Stimulated activated CD4-positive, alpha-beta T cell treated with anti-CD3 and anti-CD28 coated beads, Interleukin-1b, Interleukin-23, amount 100 ng/mL, for 48 hours (primary cell): ENCODE data around the gene APBA1.
"Not testable (repeated sequence)": the region's sequence is repeated elsewhere in the genome, so short reads cannot be mapped to it uniquely, and the experiment has no call there.

ENCODE experiments used
- DNase-seq: peaks from one replicate; pipeline ENCODE4 v3.0.0-alpha.2; 2020

APBA1 gene

DNA sequence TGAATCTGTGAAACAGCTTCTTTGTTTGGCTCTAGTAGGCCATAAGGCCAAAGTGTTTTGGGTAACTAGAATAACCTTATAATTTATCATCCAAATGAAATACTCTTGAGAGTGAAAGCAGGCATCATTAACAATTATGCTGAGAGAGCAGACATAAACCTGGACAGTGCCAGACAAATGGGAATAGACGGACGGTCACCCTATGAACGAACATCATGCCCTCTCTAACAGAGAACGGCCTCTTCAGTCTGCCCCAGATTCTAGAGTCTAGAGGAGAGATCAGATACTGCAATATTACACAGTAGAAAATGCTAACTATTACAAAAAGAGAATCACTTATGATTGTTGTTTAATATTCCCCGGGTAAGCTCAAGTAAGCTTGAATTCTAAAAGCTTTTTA, 68.5 kb downstream of the APBA1 start:
- DNase-seq, result no peak

DNA sequence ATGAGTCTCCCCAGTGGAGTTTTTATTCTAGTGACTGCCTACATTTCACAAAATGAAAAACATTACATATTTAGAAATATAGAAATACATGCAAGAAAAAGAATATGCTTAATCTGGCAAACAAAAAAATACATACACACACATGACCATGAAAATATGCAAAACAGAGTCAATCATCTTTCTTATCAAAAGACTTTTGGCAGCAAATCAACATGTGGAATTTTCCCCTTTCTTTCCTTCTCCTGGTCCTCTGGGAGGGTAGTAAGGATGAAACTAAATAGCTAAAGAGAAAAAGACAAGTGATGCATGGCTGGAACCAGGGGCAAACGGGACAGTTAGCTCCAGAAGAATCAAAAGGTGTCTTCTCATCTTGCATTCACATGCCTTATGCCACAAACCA, 69.4 kb downstream of the APBA1 start:
- no peak for DNase-seq

DNA sequence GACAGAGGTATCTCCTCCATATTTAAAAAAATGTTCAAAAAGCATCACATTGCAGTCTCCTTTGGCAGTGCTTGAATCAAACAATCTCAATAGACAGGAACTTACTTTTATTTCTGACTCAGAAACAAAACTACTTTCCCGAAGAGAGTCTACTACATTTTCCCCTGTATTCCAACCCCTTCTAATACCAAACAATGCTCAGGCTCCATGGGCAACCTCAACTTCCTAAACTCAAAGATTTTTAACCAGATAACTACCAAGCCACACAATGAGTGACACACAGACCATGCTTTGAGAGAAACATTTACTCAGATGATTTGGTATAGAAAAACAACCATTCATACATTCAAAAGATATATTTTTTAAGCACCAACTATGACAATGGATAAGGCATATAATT, 70.5 kb downstream of the APBA1 start:
- DNase-seq, result no peak

DNA sequence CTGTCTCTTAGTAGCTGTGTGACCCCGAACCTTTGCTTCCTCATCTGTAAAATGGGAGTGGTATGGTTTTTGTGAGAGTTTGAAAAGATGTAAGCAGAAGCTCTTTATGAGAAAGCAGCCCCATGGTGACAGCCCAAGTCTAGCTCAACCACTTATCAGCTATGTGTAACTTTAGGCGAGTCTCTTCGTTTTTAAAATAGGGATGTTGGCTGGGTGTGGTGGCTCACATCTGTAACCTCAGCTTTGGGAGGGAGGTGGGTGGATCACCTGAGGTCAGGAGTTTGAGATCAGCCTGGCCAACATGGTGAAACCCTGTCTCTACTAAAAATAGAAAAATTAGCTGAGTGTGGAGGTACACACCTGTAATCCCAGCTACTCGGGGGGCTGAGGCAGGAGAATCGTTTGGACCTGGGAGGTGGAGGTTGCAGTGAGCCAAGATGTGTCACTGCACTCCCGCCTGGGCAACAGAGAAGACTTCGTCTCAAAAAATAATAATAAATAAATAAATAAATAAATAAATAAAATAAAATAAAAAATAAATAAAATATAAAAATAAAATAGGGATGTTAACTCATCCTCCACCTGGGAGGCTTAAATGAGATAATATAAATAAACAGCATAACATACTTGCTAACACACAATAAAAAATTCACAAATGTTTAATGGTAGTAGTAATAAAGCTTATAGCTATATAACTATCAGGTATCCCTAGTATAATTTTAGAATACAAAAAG, 71.7 kb downstream of the APBA1 start:
- DNase-seq, result no peak

DNA sequence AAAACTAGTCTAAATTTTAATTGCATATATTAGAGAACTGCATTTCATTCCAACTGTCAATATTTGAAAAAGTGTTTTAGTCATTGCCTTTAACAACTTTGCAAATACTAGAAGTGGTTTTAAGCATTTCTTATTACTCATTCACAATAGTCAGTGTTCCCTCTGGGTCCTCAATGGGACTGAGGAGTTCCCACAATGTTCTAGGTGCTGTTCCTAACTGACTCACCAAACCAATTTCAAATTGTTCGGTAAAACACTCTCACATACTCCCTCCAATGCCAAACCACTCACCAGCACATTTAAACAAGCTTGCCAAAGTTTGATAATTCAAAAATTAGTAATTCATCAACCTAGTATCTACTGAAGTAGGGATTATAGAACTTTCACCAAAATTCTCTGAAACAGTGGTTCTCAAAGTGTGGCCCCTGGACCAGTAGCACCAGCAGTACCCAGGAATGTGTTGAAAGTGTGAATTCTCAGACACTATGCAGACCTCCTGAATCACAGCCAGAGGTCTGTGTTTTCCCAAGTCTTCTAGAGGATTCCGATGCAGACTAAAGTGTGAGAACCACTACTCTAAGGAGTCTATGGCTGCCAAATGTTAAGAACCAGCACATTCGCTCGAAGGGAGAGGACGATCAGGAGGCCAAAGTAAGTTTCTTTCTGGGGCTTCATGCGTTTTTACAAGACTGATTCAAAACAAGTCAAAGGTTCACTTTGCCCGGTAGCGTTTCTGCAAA, 72.8 kb downstream of the APBA1 start:
- DNase-seq, result no peak

DNA sequence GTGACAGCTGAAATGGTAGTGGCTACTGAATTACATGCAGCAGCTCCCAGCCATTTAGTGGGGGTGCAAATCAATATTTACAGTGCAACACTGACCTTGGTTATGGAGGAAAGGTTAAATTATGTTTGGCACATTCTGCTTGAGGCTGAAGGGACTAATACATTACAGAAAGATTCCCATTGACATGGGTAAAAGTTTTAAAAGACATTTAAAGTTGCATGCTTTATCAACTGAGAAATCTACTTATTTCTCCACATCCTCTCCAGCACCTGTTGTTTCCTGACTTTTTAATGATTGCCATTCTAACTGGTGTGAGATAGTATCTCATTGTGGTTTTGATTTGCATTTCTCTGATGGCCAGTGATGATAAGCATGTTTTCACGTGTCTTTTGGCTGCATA, 75.3 kb downstream of the APBA1 start:
- DNase-seq, result not testable (repeated sequence)

DNA sequence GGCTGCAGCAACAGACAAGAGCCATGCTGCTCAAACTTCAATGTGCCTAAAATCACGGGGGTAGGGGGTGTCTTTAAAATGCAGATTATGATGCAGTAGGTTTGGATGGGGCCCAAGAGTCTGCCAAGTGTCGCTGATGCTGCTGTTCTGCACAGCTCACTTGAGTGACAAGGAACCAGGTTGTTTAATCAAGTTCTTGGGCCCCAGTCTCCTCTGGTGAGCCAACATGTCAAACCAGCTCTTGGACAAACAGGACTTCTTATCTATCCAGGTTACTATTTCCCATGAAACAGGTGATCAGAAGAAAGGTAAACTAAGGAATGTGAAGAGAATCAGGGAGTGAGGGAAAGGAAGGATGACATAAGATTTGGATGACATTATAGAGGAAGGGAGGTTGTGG, 78.0 kb downstream of the APBA1 start:
- no peak for DNase-seq

DNA sequence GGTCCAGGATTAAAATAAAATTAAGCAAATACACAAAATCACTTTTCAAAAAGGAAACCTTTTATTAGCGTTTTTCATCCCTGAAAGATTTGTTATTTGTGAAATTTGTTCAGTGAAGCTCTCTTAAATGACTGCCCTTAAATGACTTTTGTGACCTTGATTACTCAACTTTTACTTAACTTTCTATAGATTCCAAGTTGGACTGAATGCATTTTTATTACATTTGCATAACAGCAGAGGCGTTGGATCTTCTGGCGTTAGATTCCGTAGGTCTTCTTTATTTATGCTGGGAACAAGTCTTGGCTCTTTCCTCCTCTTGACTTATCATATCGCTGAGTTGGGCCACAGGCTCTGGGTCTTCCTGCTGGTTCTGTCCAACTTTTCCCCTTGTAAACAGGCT, 78.4 kb downstream of the APBA1 start:
- no peak for DNase-seq

DNA sequence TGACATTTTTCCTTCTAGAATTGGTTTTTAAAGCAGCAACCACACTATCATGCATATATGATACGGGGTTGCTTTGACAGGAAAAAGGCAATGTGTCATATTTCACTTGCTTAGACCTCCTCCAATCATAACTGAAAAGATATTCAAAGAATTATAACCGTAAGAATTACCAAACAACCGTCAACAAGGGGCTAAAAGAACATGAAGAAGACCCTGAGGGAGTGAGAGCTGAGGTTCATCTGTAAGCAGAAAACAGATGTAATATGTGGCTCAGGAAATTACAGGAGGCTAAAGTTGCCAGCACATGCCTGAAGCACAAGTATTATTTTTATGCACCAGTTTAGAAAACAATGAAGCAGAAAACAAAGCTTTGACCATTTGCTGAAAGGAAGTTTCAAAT, 78.9 kb downstream of the APBA1 start:
- DNase-seq, result no peak

DNA sequence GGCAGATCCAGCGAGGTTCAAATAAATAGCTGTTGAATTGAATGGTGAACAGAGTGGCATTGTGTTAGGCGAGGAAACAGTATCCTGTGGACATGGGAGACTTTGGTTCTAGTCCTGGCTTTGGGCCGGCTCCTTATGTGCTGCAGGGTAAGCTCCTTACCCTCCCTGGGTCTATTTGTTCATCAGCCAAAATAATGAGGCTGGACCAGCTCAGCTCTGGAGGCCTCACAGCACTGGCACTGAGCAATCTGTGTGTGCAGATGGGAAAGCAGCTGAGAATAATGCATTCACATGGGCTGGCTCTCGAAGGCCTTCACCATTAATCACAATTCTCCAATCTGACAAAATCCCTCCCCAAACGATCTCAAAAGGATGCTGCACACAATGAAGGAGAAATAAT, 81.9 kb downstream of the APBA1 start:
- DNase-seq, result no peak

DNA sequence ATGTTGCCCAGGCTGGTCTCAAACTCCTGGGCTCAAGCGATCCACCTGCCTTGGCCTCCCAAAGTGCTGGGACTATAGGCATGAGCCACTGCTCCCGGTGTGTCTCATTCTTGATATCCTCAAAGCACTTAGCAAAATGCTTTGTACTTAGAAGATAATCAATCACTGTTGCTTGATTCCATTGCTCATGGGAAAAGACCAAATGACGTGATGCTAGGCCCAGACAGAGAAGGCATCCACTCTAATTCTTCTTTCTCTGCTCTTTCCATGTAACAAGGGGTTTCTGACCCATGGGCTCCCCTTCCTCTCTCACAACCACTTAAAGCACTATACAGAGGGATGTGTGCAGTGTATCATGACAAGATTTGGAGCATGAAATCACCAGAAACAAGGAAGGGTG, 83.0 kb downstream of the APBA1 start:
- no peak for DNase-seq

DNA sequence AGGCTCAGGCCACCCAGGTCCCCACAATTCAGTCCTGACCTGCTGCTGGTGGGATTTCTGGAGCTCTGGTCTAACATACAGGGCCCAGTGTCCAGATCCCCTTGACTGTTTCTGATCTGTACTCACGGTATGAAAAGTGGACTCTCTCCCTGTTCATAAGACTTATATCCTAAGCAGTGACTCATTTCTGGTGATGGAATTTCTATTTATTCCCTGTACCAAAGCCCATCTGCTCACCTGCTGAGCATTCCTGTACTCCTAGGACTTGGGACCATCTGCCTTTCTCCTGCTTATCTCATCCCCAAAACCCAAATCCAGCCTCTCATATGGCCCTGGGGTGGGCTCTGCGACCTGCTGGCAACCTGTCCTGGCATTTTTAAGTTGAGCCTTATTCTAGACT, 86.6 kb downstream of the APBA1 start:
- no peak for DNase-seq

DNA sequence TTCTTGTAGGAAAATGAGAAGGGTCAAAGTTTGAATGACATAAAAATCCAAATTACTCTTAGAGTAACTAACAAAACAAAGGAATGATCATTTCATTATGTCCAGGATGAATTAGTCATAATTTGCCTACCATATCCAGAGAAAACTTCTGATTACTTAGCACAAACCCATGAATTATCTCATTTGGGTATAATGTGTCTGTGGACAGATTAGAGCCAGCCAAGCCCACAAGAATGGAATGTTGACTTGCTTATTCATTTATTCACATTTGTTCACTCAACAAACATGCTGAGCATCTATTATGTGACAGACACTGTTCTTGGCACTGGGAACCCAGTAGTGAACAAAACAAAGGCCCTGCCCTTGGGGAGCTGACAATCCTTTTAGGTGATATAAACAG, 87.4 kb downstream of the APBA1 start:
- DNase-seq, result no peak

DNA sequence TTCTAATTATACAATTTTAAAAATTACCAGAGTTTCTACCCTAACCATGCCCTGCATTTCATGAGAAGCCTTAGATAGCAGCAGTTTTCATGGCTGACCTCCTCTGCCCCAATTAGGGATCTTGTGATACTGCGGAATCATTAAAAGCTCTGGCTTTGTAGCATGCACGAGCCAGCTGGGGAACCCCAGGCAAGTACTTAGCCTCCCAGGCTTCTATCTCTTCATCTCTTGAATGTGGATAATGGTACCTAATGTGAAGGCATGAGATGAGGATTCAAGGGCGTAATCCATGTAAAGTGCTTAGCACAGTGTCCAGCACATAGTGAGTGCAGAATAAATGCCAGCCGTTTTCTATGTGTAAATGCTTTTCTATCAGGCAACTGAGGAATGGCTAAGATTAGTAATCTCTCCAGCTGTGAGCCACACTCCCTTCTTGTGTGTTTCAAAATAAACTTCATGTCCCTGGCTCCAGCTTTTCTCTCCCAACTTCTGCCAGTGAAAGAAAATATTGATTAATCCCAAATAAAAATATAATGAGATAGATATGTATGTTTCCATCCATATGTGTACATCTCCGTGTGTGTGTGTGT, 88.4 kb downstream of the APBA1 start:
- no peak for DNase-seq

DNA sequence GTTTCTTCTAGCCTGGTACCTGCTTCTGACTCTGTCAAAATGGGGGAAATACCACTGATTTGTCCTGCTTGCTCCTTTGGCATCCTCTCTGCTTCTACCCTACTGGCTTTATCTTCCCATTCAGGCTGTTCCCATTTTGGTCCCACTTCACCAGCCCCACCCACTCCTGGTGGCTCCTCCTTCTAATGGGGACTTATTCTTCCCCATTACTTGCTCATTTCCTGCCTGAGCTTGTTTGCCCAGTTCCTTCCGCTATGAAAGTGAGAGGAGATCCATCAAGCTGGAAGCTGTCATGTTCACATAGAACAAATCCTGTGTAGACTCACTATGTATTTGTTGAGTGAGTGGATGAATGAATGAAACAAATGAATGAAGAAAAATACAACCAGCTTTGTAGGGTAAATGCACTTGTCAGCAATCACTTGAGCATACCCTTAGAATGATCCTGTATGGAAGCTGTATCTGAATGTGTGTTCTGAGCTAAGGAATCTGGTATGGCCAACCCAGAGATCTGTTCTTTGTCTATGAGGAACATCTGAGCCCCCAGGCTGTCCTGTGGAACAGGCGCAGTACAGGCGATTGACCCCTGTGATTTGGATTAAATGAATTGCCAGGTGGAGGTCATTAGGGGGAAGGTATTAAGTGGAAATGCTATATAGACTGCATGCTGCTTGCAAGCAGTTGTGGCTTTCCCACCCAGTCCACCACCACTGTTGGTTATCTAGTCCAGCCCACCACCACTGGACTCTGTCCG, 89.5 kb downstream of the APBA1 start:
- DNase-seq, result no peak

DNA sequence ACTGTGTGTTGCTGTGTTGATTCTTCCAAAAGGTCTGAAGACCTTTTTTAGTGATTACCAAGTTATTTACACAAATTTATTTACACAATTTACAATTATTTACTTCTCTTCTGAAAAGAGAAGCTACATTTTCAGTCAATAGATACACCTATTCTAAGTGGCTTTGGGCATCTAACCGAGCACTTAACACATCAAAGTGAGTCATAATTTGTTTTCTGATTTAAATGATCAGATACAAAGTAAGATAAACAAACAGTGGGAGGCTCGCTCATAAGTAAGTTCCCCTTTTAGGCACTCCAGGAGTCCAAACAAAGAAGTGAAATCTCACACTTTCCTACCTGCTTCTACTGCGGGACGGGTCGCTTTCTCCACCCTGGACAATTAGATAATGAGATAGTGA, 90.2 kb downstream of the APBA1 start:
- DNase-seq, result no peak

DNA sequence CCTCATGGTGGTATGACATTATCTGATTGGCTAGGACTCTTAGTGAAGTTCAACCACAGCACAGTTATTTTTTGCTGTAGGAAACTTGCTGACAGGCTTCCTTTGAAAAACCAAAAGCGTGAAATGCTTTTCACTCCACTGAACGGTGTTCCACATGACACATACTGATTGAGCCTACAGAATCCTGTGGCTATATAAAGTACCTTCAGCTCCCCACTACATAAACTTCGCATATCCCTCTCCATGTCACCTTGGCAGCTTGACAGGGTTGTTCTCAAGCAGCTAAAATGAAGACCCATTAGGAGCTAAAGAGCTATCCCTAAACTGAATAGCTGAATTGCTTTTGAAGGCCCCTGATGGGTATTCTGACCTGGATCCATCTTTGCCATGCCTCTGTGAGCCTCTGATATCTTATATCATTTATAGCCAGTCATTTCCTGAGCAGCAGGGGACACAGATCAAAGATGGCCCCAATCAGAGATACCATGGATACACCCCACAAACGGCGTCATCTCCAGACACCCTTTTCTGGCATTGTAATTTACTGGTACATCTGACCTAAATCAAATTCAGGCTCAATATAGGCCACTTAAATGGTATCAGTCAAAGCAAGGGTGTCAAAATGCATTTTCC, 91.5 kb downstream of the APBA1 start:
- no peak for DNase-seq

DNA sequence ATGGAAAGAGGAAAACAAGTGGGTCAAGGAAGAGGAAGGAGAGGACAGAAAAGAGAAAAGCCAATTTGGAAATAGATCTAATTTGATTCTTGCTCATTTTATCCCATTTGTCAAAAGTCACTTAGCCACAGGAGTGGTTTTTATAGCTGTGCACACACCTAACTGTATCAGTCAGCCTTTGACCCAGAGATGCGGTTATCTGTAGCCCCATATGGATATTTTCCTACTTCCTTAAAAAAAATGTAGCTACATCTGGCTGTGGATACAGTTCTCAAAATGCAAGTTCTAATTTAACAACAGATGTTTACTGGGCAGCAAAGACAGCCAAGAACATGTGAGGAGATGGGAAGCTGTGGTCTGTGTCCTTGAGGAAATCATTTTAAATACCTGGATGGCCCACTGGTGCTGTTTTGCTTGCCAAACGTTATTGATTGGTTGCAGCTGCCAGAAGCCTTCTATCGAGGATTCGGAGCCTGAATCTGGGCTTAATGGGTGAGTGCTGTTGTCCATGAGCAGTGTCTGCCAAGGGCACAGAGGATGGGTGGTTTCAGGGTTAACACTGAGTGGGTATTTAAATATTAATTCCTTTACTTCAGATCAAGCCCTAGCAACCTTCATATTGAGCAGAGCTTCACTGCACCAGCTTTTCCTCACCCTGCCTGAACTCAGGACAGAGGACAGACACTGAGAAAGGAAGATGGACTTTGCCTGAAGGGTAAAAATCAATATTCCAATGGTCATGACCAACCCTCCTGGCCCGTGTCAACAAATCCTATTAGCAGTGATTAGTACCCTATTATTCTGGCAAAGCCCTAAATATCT, 92.2 kb downstream of the APBA1 start:
- DNase-seq, result no peak

DNA sequence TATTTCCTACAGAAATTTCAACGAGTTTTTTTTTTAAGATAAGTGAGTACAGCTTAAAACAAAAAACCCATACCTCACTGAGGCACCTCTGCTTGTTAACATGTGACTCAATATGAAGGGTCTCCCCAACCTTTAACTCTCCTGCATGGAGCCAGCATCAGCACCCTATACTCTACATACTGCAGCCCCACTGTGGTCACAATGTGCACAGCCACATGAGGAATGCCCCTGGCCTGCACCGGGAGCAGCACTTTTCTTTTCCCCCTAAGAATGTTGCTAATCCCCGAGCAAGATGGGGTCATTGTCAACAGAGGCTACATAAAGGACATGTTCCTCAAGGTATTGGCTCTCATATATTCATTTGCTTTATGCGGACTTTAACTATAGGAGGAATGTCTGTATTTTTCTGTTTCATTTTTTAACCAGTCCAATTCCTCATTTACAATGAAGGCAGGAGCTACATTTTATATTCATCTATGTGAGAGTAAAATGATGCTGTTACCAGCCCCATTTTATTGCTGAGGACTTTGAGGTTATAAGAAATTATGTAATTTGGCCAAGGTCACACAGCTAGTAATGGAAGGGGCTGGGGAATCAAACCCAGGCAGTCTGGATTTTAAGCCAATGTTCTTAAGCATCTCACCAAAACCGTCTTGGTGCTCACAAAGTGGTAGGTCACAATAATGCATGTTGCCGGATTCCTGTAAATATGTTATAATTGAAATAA, 93.0 kb downstream of the APBA1 start:
- no peak for DNase-seq

DNA sequence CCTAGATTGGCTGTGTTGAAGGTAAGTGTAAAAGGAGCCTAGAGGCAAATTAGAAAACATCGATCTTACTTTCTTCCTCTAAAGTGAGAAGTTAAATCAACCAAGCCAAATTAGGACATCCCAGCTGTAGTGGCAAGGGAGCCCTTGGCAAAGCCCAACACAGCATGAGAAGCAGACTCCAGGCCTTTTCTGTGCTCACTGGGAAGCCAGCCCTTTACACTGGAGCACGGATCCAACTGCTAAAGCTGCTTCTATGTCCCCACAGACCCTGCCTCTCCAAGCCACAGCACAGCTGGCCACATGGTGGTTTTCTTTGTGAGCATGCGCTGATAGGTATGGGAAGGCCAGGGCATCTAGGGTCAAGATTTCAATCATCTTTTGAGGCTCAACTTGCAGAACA, 94.1 kb downstream of the APBA1 start:
- no peak for DNase-seq

DNA sequence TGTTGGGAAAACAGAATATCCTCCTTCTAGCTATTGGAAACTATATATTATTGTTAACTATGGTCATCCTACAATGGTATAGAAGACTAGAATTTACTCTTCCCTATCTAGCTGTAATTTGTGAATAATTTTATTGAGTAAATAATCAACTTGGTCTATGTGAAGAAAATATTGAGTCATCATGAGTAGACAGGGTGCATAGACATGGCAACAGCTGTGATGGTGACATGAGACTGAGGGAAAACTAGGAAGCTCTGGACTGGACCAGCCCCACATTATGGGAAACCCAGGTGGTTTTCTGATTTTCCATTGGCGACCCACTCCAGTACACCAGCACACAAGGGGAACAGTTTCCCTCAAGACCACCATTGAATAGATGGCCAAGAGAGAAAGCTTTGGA, 95.0 kb downstream of the APBA1 start:
- no peak for DNase-seq

DNA sequence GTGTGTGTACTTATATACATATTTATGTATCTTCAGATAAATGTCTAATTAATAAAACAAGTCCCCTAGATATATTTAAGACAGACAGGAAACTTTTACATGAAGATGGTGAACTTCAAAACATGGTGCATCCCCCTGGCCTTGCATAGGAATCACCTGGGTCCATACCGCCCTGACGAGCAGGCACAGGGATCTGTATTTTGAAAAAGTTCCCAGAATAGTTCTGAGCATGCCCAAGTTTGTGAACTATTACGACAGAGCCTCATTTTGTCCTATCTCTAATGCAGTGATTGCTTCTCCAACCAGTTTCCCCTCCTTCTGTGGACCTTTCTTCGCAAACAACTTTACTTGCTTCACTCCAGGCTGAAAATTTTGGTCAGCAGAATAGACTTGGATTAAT, 98.1 kb downstream of the APBA1 start:
- DNase-seq, result no peak
